GM12878 (cell line): ENCODE results near the gene ICA1. TPM values are rescaled to one million over a fixed set of nuclear protein-coding genes. Genes with fewer than 3 reads are reported as not detected.

Experiments used
- BMI1 ChIP-seq: fragments of 450-650 bp; IDR thresholded peaks from 2 replicates; pipeline ENCODE4 v1.6.1; 2016; ENCODE audit warnings: mild to moderate bottlenecking, moderate library complexity, borderline replicate concordance
- E2F4 ChIP-seq: IDR thresholded peaks from 2 replicates; pipeline ENCODE4 v1.6.1; 2012; ENCODE audit warnings: low read depth, low read length, improper control_type of control experiment
- EGR1 ChIP-seq, 2 experiments: IDR thresholded peaks; 1 replicate in 1 of 2; 2 replicates in 1 of 2; pipeline ENCODE4 v1.6.1; 2011 to 2012; ENCODE audit warnings: low read depth in 2 of 2, low read length in 2 of 2, borderline replicate concordance in 1 of 2, mild to moderate bottlenecking in 1 of 2, moderate library complexity in 1 of 2
- EZH2 ChIP-seq: IDR thresholded peaks from 2 replicates; pipeline ENCODE4 v1.6.1; 2012; ENCODE audit warnings: low read depth, mild to moderate bottlenecking, control low read depth, inconsistent platforms, low read length, borderline replicate concordance; ENCODE audit not compliant: control insufficient read depth
- ZBTB33 ChIP-seq: fragments of 450-650 bp; IDR thresholded peaks from 2 replicates; pipeline ENCODE4 v1.6.1; 2017; ENCODE audit warnings: mild to moderate bottlenecking
- polyA plus RNA-seq, 11 experiments: library from polyadenylated mRNA; depleted of rRNA in 4 of 11; unstranded in 6 of 11; stranded (reverse) in 5 of 11; fragments of >200 nt; fragmentation: Nextera tagmentation in 4 of 11; fragmentation: Illumina TruSeq in 1 of 11; extraction: Ambion mirVana in 4 of 11; extraction: Trizol in 1 of 11; gene quantifications; 1 replicate in 1 of 11; 2 replicates in 10 of 11; pipeline versions ENCODE4 v1.2.1 to v1.2.3, GENCODE V29; 2011 to 2016; ENCODE audit warnings: inconsistent platforms in 2 of 11, missing spikeins in 2 of 11, low read depth in 1 of 11
- total RNA-seq, 4 experiments: library from RNA; depleted of rRNA in 3 of 4; stranded (reverse); fragments of >200 nt in 3 of 4; fragmentation: Illumina TruSeq in 1 of 4; extraction: Trizol in 1 of 4; gene quantifications; 2 replicates each; pipeline versions ENCODE4 v1.2.1 to v1.2.3, GENCODE V29; 2013 to 2021
- TF ChIP-seq, protein P1 (sequence below): fragments of 450-650 bp; conservative IDR thresholded peaks from 2 replicates; pipeline ENCODE4 v1.6.1; 2017; ENCODE audit warnings: mild to moderate bottlenecking, moderate library complexity
- TF ChIP-seq, protein P2 (sequence below): fragments of 450-650 bp; formaldehyde crosslinking; IDR thresholded peaks from 2 replicates; pipeline ENCODE4 v1.4.0; 2022; ENCODE audit warnings: mild to moderate bottlenecking, moderate library complexity

The ICA1 gene
- total and polyA plus RNA-seq, 10 of the 15 experiments (the other 5 are each of a cell fraction or from before 2014, with no cell fraction given), result 1.3 to 35.1 (median 3.3) TPM

DNA sequence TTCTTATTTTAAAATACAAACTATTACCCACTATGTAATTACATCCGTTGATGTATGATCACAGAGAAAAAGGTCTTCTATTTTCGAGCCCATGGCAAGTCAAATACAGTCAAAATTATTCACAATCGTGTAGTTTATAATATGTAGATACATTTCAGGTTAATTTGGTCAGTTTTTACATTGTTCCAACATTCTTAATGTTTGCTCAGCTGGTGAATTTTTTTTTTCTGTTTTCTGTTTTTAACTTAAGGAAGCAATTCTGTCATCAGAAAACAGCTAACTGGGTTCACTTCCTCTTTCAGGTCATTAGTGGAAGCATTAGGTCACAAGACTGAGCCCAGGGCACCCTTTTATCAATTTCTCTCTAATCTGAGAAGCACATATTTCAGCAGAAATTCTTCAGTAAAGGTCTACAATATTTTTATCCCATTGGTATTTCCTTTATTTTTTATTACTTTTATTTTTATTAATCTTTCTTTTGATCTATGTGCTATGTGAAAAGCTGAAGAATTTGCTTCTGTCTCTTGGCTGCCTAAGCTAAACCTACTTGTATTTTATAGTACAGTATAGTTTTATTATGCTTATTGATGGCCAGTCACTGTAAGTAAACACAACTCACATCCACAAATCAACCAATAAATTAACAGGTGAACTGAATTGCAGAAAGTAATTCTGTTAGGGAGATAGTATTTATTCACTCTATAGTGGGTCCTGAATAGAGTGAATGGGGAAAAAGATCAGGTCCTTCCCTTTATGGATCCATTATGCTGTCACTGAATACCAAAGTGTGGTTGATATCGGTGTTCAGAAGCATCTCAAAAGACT, 84.6 kb downstream of the ICA1 start (continued):
- TF ChIP-seq, protein P1, sequence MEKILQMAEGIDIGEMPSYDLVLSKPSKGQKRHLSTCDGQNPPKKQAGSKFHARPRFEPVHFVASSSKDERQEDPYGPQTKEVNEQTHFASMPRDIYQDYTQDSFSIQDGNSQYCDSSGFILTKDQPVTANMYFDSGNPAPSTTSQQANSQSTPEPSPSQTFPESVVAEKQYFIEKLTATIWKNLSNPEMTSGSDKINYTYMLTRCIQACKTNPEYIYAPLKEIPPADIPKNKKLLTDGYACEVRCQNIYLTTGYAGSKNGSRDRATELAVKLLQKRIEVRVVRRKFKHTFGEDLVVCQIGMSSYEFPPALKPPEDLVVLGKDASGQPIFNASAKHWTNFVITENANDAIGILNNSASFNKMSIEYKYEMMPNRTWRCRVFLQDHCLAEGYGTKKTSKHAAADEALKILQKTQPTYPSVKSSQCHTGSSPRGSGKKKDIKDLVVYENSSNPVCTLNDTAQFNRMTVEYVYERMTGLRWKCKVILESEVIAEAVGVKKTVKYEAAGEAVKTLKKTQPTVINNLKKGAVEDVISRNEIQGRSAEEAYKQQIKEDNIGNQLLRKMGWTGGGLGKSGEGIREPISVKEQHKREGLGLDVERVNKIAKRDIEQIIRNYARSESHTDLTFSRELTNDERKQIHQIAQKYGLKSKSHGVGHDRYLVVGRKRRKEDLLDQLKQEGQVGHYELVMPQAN, result no peak
- TF ChIP-seq EGR1 (IDR thresholded peaks at IDR 0.05; ENCODE audit: borderline replicate concordance in 1 of 2, low read depth in 2 of 2, low read length in 2 of 2) (no peak; a peak in 1 of 3 replicates), ZBTB33 (peak; percentile 62; the same call in 1 of the 2 replicates), E2F4 (no peak), BMI1 (peak; percentile 20; the same call in 1 of the 2 replicates), EZH2 (no peak)
- TF ChIP-seq, protein P2, sequence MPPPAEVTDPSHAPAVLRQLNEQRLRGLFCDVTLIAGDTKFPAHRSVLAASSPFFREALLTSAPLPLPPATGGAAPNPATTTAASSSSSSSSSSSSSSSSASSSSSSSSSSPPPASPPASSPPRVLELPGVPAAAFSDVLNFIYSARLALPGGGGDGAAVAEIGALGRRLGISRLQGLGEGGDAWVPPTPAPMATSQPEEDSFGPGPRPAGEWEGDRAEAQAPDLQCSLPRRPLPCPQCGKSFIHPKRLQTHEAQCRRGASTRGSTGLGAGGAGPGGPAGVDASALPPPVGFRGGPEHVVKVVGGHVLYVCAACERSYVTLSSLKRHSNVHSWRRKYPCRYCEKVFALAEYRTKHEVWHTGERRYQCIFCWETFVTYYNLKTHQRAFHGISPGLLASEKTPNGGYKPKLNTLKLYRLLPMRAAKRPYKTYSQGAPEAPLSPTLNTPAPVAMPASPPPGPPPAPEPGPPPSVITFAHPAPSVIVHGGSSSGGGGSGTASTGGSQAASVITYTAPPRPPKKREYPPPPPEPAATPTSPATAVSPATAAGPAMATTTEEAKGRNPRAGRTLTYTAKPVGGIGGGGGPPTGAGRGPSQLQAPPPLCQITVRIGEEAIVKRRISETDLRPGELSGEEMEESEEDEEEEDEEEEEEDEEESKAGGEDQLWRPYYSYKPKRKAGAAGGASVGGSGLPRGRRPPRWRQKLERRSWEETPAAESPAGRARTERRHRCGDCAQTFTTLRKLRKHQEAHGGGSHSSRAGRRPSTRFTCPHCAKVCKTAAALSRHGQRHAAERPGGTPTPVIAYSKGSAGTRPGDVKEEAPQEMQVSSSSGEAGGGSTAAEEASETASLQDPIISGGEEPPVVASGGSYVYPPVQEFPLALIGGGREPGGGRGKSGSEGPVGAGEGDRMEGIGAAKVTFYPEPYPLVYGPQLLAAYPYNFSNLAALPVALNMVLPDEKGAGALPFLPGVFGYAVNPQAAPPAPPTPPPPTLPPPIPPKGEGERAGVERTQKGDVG (CRISPR knock-in tag), result no peak
